IMR-90 (cell line): ENCODE data around the gene CADM2.

ENCODE experiments used
- BHLHE40 ChIP-seq: fragments of 150-350 bp; IDR thresholded peaks from 2 replicates; pipeline ENCODE4 v1.6.1; 2016; ENCODE audit warnings: mild to moderate bottlenecking, low read depth, low read length
- CEBPB ChIP-seq: IDR thresholded peaks from 2 replicates; pipeline ENCODE4 v1.6.1; 2012; ENCODE audit warnings: low read depth, low read length, improper control_type of control experiment
- CTCF ChIP-seq: conservative IDR thresholded peaks from 2 replicates; pipeline ENCODE4 v1.5.1; 2012; ENCODE audit warnings: mild to moderate bottlenecking, low read depth, low read length, improper control_type of control experiment
- ELK1 ChIP-seq: fragments of 150-350 bp; IDR thresholded peaks from 2 replicates; pipeline ENCODE4 v1.6.1; 2016; ENCODE audit warnings: low read depth, mild to moderate bottlenecking, low read length, moderate library complexity, borderline replicate concordance
- FOS ChIP-seq: fragments of 150-350 bp; IDR thresholded peaks from 2 replicates; pipeline ENCODE4 v1.6.1; 2016; ENCODE audit warnings: low read depth, low read length
- MAFK ChIP-seq: IDR thresholded peaks from 2 replicates; pipeline ENCODE4 v1.6.1; 2012; ENCODE audit warnings: low read depth, low read length, improper control_type of control experiment
- MXI1 ChIP-seq: IDR thresholded peaks from 2 replicates; pipeline ENCODE4 v1.6.1; 2012; ENCODE audit warnings: low read depth, mild to moderate bottlenecking, low read length, moderate library complexity, borderline replicate concordance
- NFE2L2 ChIP-seq: fragments of 150-350 bp; IDR thresholded peaks from 2 replicates; pipeline ENCODE4 v1.6.1; 2016; ENCODE audit warnings: low read depth, mild to moderate bottlenecking, low read length
- POLR2A ChIP-seq: IDR thresholded peaks from 2 replicates; pipeline ENCODE4 v1.6.1; 2012; ENCODE audit warnings: mild to moderate bottlenecking, low read depth, low read length
- RAD21 ChIP-seq: IDR thresholded peaks from 2 replicates; pipeline ENCODE4 v1.6.1; 2012; ENCODE audit warnings: low read length, improper control_type of control experiment
- RCOR1 ChIP-seq: IDR thresholded peaks from 2 replicates; pipeline ENCODE4 v1.6.1; 2012; ENCODE audit warnings: mild to moderate bottlenecking, low read length, improper control_type of control experiment; ENCODE audit not compliant: insufficient replicate concordance
- RFX5 ChIP-seq: IDR thresholded peaks from 2 replicates; pipeline ENCODE4 v1.8.0; 2012; ENCODE audit warnings: low read depth, mild to moderate bottlenecking, low read length, moderate library complexity
- SMC3 ChIP-seq: fragments of 150-350 bp; IDR thresholded peaks from 2 replicates; pipeline ENCODE4 v1.6.1; 2016; ENCODE audit warnings: low read depth, mild to moderate bottlenecking, antibody characterized with exemption, low read length, moderate library complexity
- USF2 ChIP-seq: fragments of 150-350 bp; IDR thresholded peaks from 2 replicates; pipeline ENCODE4 v1.6.1; 2017; ENCODE audit warnings: mild to moderate bottlenecking, antibody characterized with exemption, low read length, low read depth

GRCh38 chr3:85258819-85259218 is 300.0 kb downstream of the CADM2 start:
- TF ChIP-seq CTCF = no peak
- no peak for TF ChIP-seq RFX5
- no peak for TF ChIP-seq USF2
- no peak for TF ChIP-seq POLR2A
- TF ChIP-seq MXI1 = no peak
- no peak for TF ChIP-seq CEBPB
- TF ChIP-seq RCOR1 = no peak
- TF ChIP-seq NFE2L2 = no peak
- no peak for TF ChIP-seq MAFK
- no peak for TF ChIP-seq SMC3
- no peak for TF ChIP-seq RAD21
- no peak for TF ChIP-seq BHLHE40
- TF ChIP-seq FOS = no peak
- no peak for TF ChIP-seq ELK1
